Fibroblast of pulmonary artery (primary cell): ENCODE results near the gene WASHC4.

Source experiments
- DNase-seq: peaks from one replicate; pipeline ENCODE4 v3.0.0-alpha.2; 2010; ENCODE audit warnings: low read depth
- H3K4me3 ChIP-seq: replicated peaks from 2 replicates; pipeline ENCODE4 v1.5.1; 2011; ENCODE audit warnings: low read depth, mild to moderate bottlenecking, control low read depth, low read length, moderate library complexity
- TF ChIP-seq, protein P1 (sequence below): IDR thresholded peaks from 2 replicates; pipeline ENCODE4 v1.5.1; 2011; ENCODE audit warnings: mild to moderate bottlenecking, control low read depth, low read length, inconsistent platforms; ENCODE audit errors: missing control alignments

Gene WASHC4

DNA sequence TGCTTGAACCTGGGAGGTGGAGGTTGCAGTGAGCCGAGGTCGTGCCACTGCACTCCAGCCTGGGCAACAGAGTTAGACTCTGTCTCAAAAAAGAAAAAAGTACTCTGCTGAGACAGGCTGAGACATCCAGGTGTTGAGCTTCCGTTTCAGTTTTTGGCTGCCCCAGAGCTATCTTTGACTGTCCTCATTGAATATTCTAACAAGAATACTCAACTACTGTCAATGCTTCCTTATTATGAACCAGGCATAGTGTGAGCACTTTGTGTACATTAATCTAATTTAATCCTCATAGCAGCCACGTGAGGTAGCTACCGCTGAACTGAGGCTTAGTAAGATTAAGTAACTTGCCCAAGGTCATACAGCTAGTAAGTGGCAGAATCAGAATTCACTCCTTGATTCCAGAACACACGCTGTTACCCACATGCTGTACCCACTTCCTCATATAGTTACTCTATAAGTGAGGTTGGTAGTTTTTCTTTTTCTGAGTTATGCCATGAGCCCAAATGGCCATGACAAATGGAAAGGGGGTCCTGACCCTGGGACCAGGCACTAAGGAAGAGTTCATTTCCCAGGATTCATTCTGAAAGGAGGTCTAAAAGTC, 34.5 kb upstream of the WASHC4 start:
- TF ChIP-seq, protein P1, sequence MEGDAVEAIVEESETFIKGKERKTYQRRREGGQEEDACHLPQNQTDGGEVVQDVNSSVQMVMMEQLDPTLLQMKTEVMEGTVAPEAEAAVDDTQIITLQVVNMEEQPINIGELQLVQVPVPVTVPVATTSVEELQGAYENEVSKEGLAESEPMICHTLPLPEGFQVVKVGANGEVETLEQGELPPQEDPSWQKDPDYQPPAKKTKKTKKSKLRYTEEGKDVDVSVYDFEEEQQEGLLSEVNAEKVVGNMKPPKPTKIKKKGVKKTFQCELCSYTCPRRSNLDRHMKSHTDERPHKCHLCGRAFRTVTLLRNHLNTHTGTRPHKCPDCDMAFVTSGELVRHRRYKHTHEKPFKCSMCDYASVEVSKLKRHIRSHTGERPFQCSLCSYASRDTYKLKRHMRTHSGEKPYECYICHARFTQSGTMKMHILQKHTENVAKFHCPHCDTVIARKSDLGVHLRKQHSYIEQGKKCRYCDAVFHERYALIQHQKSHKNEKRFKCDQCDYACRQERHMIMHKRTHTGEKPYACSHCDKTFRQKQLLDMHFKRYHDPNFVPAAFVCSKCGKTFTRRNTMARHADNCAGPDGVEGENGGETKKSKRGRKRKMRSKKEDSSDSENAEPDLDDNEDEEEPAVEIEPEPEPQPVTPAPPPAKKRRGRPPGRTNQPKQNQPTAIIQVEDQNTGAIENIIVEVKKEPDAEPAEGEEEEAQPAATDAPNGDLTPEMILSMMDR, result no peak
- no peak overlapping the region for H3K4me3 ChIP-seq
- no peak for DNase-seq

DNA sequence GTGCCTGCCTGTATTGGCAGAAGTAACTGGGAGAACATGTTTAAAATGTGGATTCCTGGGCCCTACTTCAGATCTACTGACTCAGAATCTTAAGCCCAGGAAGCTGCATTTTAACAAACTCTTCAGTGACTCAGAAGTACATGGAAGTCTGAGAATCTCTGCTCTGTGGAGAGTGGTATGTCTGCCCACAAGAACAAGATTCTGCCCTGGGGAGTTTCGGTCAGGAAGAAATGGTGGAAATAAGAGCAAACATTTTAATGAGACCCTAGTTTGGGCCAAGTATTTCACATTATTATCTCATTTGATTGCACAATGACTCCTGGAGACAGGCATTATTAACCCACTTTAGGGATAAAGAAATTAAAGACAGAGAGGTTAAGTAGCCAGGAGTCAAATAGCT, 31.4 kb upstream of the WASHC4 start:
- TF ChIP-seq, protein P1, result no peak
- peak; percentile 47 for DNase-seq
- H3K4me3 ChIP-seq, result no peak overlapping the region

DNA sequence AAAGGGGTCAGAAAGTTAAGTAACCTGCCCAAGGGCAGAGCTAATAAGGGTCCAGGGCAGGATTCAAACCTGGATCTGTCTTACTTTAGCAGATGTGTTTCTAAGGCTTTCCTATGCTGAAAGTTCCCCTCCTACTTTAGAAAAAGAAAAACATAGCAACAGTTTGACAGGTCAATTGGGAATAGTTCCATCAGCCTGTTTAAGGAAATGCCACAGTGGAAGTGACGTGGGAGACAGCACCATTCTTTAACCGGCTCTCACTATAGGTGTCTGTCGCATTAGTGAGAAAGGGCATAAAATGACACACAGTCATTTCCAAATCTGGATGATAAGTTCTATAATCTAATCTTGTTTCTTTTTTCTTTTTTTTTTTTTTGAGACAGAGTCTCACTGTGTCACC, 30.6 kb upstream of the WASHC4 start:
- H3K4me3 ChIP-seq, result no peak overlapping the region
- no peak for DNase-seq
- TF ChIP-seq, protein P1, result no peak

DNA sequence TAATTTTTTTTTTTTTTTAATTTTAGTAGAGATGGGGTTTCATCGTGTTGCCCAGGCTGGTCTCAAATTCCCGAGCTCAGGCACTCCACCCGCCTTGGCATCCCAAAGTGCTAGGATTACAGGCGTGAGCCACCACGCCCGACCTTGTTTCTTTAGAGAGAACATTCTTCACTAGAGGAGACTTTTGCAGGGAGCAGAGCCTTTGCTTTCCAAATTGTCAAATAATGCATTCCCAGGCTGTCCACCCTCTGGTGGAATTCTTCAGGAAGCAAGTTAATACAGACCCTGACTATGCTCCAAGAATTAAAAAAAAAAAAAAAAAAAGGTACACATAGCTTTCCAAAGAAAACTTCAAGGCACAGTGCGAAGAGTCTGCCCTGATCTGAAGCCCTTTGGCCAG, 30.1 kb upstream of the WASHC4 start:
- no peak overlapping the region for H3K4me3 ChIP-seq
- TF ChIP-seq, protein P1, result no peak
- no peak for DNase-seq

DNA sequence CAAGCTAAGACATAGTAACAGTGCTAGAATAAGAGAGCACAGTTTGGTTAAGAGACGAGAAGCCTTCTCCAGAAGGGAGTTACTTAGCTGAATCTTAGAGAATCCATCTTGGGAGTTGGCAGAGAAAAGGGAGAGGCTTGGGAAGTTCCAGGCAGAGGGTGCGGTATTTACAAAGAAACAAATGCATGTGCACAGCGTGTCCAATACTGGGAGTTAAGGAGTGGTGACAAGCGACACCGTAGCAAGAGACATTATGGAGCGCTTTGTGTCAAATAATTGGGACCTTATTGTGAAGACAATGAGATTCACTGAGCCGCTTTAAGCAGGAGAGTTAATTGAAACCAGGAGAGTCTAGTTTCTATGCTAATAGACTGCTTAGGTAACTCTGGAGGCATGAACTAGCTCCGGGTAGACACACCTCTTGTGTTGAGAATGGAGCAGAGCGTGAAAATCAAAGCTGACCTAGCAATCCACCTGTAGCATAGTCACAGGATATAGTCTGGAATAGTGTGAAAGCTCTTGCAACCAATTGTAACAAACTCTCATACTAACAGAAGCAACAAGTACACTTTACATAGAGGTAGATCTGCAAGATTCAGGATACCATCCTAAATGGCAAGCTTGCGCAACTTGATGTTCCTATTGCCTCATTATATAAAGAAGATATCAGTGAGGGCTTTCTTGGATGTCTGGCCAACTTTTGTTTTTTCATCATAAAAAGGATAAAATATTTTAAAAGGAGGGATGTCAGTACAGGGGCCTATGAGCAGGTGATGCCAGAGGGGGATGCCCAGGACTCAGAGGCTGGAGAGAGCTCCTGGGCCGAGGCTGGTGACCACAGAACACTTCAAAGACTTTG, 28.6 kb upstream of the WASHC4 start:
- no peak overlapping the region for H3K4me3 ChIP-seq
- TF ChIP-seq, protein P1, result no peak
- DNase-seq, result no peak

DNA sequence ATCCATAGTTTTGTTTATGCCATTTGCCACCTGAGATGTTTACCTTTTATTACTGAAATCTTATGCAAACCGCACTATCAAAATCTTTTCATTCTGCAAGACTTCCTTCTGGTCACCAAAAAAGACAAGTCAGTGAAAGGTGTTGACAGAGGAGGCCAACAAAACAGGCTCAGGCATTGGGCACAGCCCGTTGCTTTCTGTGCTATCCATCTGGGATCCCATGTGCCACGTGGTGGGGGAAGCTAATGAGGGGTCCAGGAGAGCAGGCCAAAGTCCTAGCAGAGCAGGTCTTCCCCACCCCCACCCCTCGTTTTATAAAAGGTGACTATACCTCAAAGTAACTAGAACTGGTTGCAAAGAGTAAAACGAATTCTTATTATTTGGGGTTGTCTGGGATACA, 24.5 kb upstream of the WASHC4 start:
- TF ChIP-seq, protein P1, result no peak
- H3K4me3 ChIP-seq, result peak overlapping the region; percentile 91
- DNase-seq, result no peak
